PFSK-1 (cell line): Measurements from ENCODE around the gene PTPN4.

Experiments used
- POLR2AphosphoS5 ChIP-seq: IDR thresholded peaks from 2 replicates; pipeline ENCODE4 v1.6.1; 2012; ENCODE audit warnings: low read depth, mild to moderate bottlenecking, control low read depth, low read length, moderate library complexity
- REST ChIP-seq, 2 experiments: IDR thresholded peaks; 2 replicates each; pipeline versions ENCODE4 v1.6.1 to v1.8.0; 2011 to 2012; ENCODE audit warnings: low read depth in 2 of 2, low read length in 2 of 2, control low read depth in 1 of 2, inconsistent platforms in 1 of 2, mild to moderate bottlenecking in 1 of 2, moderate library complexity in 1 of 2; ENCODE audit not compliant: insufficient read depth in 1 of 2
- SIN3A ChIP-seq: IDR thresholded peaks from 2 replicates; pipeline ENCODE4 v1.6.1; 2012; ENCODE audit warnings: mild to moderate bottlenecking, low read length, moderate library complexity, borderline replicate concordance; ENCODE audit not compliant: insufficient read depth
- TAF1 ChIP-seq: IDR thresholded peaks from 2 replicates; pipeline ENCODE4 v1.6.1; 2012; ENCODE audit warnings: low read length, control low read depth, borderline replicate concordance; ENCODE audit not compliant: insufficient read depth

- TF ChIP-seq POLR2AphosphoS5 (no peak), SIN3A (no peak), TAF1 (no peak), REST (IDR thresholded peaks at IDR 0.05; ENCODE audit: insufficient read depth in 1 of 2, low read depth in 2 of 2, low read length in 2 of 2) (no peak)
Measured at GRCh38 chr2:119715409-119716283, 44.1 kb upstream of the PTPN4 start.
